Progenitor cell of endocrine pancreas (in vitro differentiated cells): ENCODE measurements around the gene NSUN2. TPM values are rescaled to one million over a fixed set of nuclear protein-coding genes. Genes with fewer than 3 reads are reported as not detected.

Experiments
- DNase-seq: peaks from one replicate; pipeline ENCODE4 v3.0.0; 2021; ENCODE audit warnings: low spot score; ENCODE audit not compliant: unreplicated experiment
- H3K27ac Mint-ChIP-seq: 2 replicates; pipeline ENCODE4 v1.8.0; 2021; ENCODE audit warnings: mild to moderate bottlenecking, moderate library complexity, mixed read lengths
- H3K27me3 Mint-ChIP-seq: 2 replicates; pipeline ENCODE4 v1.8.0; 2021; ENCODE audit warnings: mixed read lengths
- H3K36me3 Mint-ChIP-seq: 2 replicates; pipeline ENCODE4 v1.8.0; 2022; ENCODE audit warnings: mixed read lengths; ENCODE audit not compliant: insufficient read depth
- H3K4me1 Mint-ChIP-seq: 2 replicates; pipeline ENCODE4 v1.8.0; 2021; ENCODE audit warnings: low read depth, mixed read lengths
- H3K4me3 Mint-ChIP-seq: 2 replicates; pipeline ENCODE4 v1.8.0; 2021; ENCODE audit warnings: low read depth, mild to moderate bottlenecking, moderate library complexity, mixed read lengths
- H3K9me3 Mint-ChIP-seq: 2 replicates; pipeline ENCODE4 v1.8.0; 2021; ENCODE audit warnings: low read depth, mixed read lengths
- CTCF ChIP-seq: fragments of 200-600 bp; sonication (generic); IDR thresholded peaks from one replicate; pipeline ENCODE4 v1.5.0; 2021; ENCODE audit warnings: antibody characterized with exemption, mild to moderate bottlenecking; ENCODE audit not compliant: unreplicated experiment
- total RNA-seq: library from RNA; stranded (reverse); gene quantifications from 2 replicates; pipeline ENCODE4 v1.2.1, GENCODE V29; 2021

The NSUN2 gene
- total RNA-seq, 1 donor from 2014 or later = 61.3 TPM

DNA sequence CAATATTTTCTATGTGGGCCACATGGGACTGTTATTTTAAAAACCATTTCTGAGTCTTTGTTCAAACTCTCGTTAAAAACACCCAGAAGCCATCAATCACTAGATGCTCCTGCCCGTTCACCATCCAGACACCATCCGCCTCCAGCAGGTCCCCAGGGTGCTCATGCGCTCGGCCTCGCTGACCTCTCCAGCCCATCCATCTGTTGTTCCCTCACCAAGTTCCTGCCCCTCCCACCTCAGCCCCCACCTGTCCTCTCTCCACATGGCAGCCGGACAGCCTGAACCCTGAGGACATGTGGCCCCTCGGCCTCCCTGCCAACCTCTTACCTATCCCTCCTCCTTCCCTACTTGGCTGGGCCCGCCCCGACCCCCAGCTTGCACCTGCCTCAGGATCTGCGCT lies 31.6 kb downstream of the NSUN2 start:
- Mint-ChIP-seq H3K36me3 (peaks cover 39% of the 10 kb centered on the region), H3K27ac (no peak overlapping the region), H3K4me3 (no peak overlapping the region), H3K27me3 (no peaks in the 10 kb centered on the region), H3K4me1 (no peaks in the 10 kb centered on the region), H3K9me3 (no peaks in the 10 kb centered on the region)
- TF ChIP-seq CTCF = no peak
- DNase-seq = no peak

GRCh38 chr5:6599739-6600138 lies 33.1 kb downstream of the NSUN2 start:
- Mint-ChIP-seq H3K4me1 (no peaks in the 10 kb centered on the region), H3K36me3 (peaks cover 37% of the 10 kb centered on the region), H3K9me3 (no peaks in the 10 kb centered on the region), H3K27ac (no peak overlapping the region), H3K4me3 (no peak overlapping the region), H3K27me3 (no peaks in the 10 kb centered on the region)
- no peak for DNase-seq
- no peak for TF ChIP-seq CTCF

DNA sequence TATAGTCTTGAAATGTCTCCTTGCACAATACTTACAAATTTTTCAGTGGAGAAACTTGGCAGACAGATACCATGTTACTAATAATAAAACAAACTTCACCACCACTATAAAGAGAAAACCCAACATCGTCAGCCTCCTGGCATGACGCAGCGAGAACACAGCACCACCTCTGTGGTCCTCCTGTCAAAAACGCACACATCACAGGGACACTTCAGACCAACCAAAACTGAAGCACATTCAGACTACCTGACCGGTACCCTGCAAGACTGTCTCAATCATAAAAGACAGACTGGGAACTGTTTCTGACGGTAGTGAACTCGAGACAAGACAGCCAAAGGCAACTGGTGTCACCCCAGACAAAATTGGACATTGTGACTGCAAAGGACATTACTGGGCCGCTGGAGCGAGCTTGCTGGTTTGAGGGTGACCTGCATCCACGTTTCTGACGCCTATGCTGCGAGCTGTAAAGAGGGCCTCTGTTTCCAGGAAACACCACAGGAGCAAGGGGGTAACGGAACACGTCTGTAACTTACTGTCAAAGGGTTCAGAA lies 34.4 kb downstream of the NSUN2 start:
- peaks cover 36% of the 10 kb centered on the region for H3K36me3 Mint-ChIP-seq
- H3K27ac Mint-ChIP-seq = no peak overlapping the region
- no peak overlapping the region for H3K4me3 Mint-ChIP-seq
- H3K4me1 Mint-ChIP-seq = no peaks in the 10 kb centered on the region
- H3K27me3 Mint-ChIP-seq = no peaks in the 10 kb centered on the region
- H3K9me3 Mint-ChIP-seq = no peaks in the 10 kb centered on the region
- no peak for TF ChIP-seq CTCF
- no peak for DNase-seq

DNA sequence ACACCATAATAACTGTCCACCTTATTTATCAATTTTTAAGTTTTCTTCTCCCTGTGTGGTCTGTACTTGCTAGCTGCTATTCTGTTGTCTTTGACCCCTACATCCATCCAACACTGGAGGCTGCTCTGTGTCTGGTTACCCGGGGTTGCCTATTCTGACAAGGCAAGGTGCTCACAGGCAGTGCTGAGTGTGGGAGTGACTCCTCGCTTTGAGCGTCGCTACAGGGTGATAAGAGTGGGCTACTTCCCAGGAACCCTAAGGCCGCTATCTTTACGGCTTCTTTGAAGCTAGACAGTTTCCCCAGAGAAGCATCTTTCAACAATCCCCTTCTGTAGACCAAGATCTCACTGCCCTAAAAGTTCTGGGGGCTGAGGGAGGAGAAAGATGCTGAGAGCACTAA lies 35.3 kb downstream of the NSUN2 start:
- H3K36me3 Mint-ChIP-seq = peaks cover 36% of the 10 kb centered on the region
- DNase-seq = no peak

GRCh38 chr5:6596388-6596787 lies 36.5 kb downstream of the NSUN2 start:
- no peaks in the 10 kb centered on the region for H3K4me1 Mint-ChIP-seq
- H3K27ac Mint-ChIP-seq = no peak overlapping the region
- peaks cover 32% of the 10 kb centered on the region for H3K36me3 Mint-ChIP-seq
- no peak for DNase-seq
- peaks cover 3% of the 10 kb centered on the region for H3K9me3 Mint-ChIP-seq
- H3K27me3 Mint-ChIP-seq = peaks cover 5% of the 10 kb centered on the region
- no peak for TF ChIP-seq CTCF
- no peak overlapping the region for H3K4me3 Mint-ChIP-seq

More for the DNA sequence above, 35.3 kb downstream of the NSUN2 start:
- Mint-ChIP-seq H3K27me3 (no peaks in the 10 kb centered on the region), H3K4me1 (no peaks in the 10 kb centered on the region), H3K27ac (no peak overlapping the region), H3K4me3 (no peak overlapping the region), H3K9me3 (no peaks in the 10 kb centered on the region)
- no peak for TF ChIP-seq CTCF
